PFSK-1 (cell line): ENCODE measurements around the gene C19orf44.

ENCODE experiments used
- POLR2AphosphoS5 ChIP-seq: IDR thresholded peaks from 2 replicates; pipeline ENCODE4 v1.6.1; 2012; ENCODE audit warnings: low read depth, mild to moderate bottlenecking, control low read depth, low read length, moderate library complexity
- SIN3A ChIP-seq: IDR thresholded peaks from 2 replicates; pipeline ENCODE4 v1.6.1; 2012; ENCODE audit warnings: mild to moderate bottlenecking, low read length, moderate library complexity, borderline replicate concordance; ENCODE audit not compliant: insufficient read depth
- TF ChIP-seq, protein P1 (sequence below), 2 experiments: IDR thresholded peaks; 2 replicates each; pipeline versions ENCODE4 v1.6.1 to v1.8.0; 2011 to 2012; ENCODE audit warnings: low read depth in 2 of 2, low read length in 2 of 2, control low read depth in 1 of 2, inconsistent platforms in 1 of 2, mild to moderate bottlenecking in 1 of 2, moderate library complexity in 1 of 2; ENCODE audit not compliant: insufficient read depth in 1 of 2

DNA sequence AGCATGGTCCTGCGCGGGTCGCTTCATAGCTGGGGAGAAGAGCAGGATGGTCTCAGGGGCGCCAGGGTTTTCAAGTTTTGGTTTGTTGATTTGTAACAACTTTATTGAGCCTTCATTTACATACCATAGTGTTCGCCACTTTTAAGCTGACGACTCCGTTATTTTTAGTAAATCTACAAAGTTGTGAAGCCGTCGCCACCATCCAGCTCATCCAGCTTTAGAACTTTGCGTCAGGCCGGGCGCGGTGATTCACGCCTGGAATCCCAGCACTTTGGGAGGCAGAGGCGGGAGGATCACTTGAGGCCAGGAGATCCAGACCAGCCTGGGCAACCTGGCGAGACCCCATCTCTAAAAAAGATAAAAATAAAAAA lies 404 bp downstream of the C19orf44 start:
- TF ChIP-seq SIN3A (no peak), POLR2AphosphoS5 (no peak)
- TF ChIP-seq, protein P1, sequence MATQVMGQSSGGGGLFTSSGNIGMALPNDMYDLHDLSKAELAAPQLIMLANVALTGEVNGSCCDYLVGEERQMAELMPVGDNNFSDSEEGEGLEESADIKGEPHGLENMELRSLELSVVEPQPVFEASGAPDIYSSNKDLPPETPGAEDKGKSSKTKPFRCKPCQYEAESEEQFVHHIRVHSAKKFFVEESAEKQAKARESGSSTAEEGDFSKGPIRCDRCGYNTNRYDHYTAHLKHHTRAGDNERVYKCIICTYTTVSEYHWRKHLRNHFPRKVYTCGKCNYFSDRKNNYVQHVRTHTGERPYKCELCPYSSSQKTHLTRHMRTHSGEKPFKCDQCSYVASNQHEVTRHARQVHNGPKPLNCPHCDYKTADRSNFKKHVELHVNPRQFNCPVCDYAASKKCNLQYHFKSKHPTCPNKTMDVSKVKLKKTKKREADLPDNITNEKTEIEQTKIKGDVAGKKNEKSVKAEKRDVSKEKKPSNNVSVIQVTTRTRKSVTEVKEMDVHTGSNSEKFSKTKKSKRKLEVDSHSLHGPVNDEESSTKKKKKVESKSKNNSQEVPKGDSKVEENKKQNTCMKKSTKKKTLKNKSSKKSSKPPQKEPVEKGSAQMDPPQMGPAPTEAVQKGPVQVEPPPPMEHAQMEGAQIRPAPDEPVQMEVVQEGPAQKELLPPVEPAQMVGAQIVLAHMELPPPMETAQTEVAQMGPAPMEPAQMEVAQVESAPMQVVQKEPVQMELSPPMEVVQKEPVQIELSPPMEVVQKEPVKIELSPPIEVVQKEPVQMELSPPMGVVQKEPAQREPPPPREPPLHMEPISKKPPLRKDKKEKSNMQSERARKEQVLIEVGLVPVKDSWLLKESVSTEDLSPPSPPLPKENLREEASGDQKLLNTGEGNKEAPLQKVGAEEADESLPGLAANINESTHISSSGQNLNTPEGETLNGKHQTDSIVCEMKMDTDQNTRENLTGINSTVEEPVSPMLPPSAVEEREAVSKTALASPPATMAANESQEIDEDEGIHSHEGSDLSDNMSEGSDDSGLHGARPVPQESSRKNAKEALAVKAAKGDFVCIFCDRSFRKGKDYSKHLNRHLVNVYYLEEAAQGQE (IDR thresholded peaks at IDR 0.05; ENCODE audit: insufficient read depth in 1 of 2, low read depth in 2 of 2, low read length in 2 of 2): no peak
